ENCODE measurements around the gene BTK.
"Not testable (repeated sequence)": the region's sequence is repeated elsewhere in the genome, so short reads cannot be mapped to it uniquely, and the experiment has no call there.

The BTK gene

DNA sequence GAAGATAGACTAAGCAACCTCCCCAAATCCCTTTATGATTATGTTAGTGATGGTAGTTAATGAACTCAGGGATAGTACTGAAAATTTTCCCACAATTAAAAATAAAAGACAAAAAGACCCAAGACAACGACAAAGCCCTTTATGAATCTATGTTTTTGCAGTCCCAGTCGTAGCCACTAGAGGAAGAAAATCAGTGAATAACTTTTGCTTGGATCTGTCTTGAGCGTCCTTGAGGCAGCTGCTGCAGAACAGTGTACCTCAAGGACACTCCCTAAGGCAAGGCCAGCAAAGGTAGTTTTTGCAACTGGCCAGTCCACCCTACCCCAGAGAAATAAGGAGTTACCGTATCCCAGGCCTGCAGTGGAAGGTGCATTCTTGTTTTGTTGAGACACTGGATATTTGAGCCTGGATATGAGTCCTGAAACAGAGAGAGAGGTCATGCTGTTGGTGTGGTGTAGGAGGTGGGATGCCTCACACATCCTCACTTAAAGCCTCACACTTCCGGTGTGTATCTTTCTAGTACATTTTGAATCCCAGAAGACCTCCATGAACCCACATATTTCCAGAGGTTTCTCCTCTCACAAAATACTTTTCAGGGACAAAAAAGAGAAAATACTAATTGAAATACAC is 28.7 kb downstream of the BTK start:
- CTCF ChIA-PET: interaction anchor here (1.5 kb wide), 1 partner anchor 240 kb away, joined by 3 read pairs; no protein-coding TSS in a partner anchor
- POLR2A ChIA-PET: no interaction called here
- no peak for DNase-seq (ENCODE audit: extremely low spot score)
- TF ChIP-seq, protein P1, sequence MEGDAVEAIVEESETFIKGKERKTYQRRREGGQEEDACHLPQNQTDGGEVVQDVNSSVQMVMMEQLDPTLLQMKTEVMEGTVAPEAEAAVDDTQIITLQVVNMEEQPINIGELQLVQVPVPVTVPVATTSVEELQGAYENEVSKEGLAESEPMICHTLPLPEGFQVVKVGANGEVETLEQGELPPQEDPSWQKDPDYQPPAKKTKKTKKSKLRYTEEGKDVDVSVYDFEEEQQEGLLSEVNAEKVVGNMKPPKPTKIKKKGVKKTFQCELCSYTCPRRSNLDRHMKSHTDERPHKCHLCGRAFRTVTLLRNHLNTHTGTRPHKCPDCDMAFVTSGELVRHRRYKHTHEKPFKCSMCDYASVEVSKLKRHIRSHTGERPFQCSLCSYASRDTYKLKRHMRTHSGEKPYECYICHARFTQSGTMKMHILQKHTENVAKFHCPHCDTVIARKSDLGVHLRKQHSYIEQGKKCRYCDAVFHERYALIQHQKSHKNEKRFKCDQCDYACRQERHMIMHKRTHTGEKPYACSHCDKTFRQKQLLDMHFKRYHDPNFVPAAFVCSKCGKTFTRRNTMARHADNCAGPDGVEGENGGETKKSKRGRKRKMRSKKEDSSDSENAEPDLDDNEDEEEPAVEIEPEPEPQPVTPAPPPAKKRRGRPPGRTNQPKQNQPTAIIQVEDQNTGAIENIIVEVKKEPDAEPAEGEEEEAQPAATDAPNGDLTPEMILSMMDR (IDR thresholded peaks at IDR 0.05; ENCODE audit: control extremely low read depth, extremely low read depth, low read depth, missing control alignments): peak; percentile 12

DNA sequence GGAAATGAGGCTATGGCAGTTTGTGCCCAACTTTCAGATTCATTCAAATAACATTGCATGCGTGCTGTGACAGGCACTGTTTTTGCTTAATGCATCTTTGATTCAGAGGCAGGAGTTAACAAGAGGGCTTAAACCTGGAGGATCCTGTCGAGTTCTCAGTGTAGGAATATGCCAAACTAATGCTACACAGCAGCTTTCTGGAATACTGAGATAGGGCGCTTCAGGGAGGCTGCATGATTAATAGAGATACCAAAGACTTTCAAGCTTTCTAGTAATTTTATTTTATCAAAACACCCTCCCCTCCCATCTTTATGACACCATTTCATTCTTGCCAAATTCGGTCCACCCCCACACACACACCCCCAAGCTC is 36.8 kb downstream of the BTK start:
- TF ChIP-seq, protein P1 (IDR thresholded peaks at IDR 0.05; ENCODE audit: control extremely low read depth, extremely low read depth, low read depth, missing control alignments): no peak
- ChIA-PET CTCF (interaction anchor here (1.3 to 1.6 kb wide), 3 partner anchors 16 to 42 kb away, joined by 3 to 5 read pairs (median 4); partner anchors contain the start of genes BTK and RPL36A), POLR2A (interaction anchor here (1.0 kb wide), 1 partner anchor 35 kb away, joined by 3 read pairs; no protein-coding TSS in a partner anchor)
- no peak for DNase-seq (ENCODE audit: extremely low spot score)

DNA sequence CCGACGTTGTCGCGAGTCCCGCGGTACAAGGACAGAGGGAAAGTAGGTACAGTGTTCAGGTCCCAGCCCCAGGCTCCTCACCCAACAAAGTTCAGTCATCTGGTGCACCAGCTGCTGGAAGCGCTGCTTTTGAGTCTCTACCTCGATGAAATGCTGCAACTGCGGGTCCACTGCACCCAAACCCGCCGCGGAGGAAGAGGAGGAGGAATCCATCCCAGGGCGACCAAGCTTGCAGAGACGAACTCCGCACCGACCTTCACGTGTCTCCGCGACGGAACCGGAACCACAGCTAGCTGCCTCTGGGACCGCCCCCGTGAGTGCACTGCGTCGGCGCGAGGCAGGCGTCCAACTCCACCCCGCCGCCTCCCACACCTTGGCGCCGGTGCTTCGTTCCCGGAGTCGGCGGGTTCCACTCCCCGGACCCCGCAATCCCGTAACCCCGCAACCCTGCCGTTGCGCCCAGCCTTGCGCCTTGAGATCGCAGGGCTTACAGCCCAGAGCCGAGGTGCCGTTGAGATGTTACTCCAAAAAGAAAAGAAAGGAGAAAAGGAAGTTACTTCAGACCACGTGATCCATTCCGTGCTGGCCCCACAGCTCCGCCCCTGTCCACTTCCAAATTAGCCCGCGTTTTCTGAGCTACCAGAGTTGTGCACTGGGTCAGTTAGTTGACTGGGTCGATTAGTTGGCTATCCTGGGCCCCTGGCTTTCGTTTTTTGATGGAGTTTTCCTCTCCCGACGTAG is 37.4 kb downstream of the BTK start, which contains the start of gene TIMM8A:
Gene TIMM8A, minus strand, starts transcription at position 291 of the 741 bp plus-strand sequence. Its CDS starts 78 bp downstream, at position 213.
- DNase-seq (ENCODE audit: extremely low spot score): peak; percentile 86
- POLR2A ChIA-PET: interaction anchor here (0.6 to 1.0 kb wide), 2 partner anchors 36 to 282 kb away, joined by 3 to 6 read pairs; no protein-coding TSS in a partner anchor

DNA sequence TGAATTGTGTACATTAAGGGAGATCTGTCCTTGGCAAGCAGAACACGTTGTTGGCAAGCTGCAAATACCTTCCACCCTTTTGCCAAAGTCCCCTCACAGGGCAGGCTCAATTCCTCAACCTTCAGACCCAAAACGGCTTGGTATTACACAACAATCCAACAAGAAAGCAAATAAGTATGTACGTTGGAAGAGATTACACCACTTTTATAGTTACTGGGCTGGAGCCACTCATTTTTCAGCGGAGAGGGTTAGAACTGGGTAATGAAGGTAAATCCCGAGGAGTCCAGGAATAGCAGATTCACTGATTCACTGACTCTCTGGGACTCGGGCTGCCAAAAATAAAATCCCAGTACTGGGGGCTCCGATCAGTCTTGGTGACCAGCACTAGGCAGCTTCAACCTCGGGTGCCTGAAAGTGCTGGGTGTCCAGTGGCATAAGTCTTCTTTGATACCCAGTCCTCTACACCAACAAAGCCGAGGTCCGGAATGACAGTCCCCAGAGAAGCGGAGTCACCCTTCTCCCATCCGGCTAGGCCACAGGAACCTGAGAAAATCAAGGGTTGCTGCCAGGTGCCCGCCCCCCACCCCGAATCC is 38.0 kb downstream of the BTK start:
- ChIA-PET POLR2A (interaction anchor here (0.6 kb wide), 1 partner anchor 282 kb away, joined by 6 read pairs; no protein-coding TSS in a partner anchor), CTCF (interaction anchor here (1.3 kb wide), 1 partner anchor 38 kb away, joined by 4 read pairs; the partner anchor contains the start of gene BTK)
- TF ChIP-seq, protein P1 (IDR thresholded peaks at IDR 0.05; ENCODE audit: control extremely low read depth, extremely low read depth, low read depth, missing control alignments): no peak
- peak; percentile 29 for DNase-seq (ENCODE audit: extremely low spot score)

More for the DNA sequence above, 37.4 kb downstream of the BTK start, which contains the start of gene TIMM8A:
- TF ChIP-seq, protein P1 (IDR thresholded peaks at IDR 0.05; ENCODE audit: control extremely low read depth, extremely low read depth, low read depth, missing control alignments): no peak
- CTCF ChIA-PET: interaction anchor here (1.3 to 1.6 kb wide), 3 partner anchors 17 to 43 kb away, joined by 3 to 5 read pairs (median 4); partner anchors contain the start of genes BTK and RPL36A

- CTCF ChIA-PET: no interaction called here
- TF ChIP-seq, protein P1 (IDR thresholded peaks at IDR 0.05; ENCODE audit: control extremely low read depth, extremely low read depth, low read depth, missing control alignments): no peak
Measured at GRCh38 chrX:101337776-101338271, 48.2 kb downstream of the BTK start.

GRCh38 chrX:101334310-101334709 is 51.7 kb downstream of the BTK start:
- POLR2A ChIA-PET; CTCF ChIA-PET; DNase-seq (ENCODE audit: extremely low spot score): not testable (repeated sequence)

More at GRCh38 chrX:101337776-101338271, 48.2 kb downstream of the BTK start:
- POLR2A ChIA-PET: no interaction called here
- no peak for DNase-seq (ENCODE audit: extremely low spot score)

DNA sequence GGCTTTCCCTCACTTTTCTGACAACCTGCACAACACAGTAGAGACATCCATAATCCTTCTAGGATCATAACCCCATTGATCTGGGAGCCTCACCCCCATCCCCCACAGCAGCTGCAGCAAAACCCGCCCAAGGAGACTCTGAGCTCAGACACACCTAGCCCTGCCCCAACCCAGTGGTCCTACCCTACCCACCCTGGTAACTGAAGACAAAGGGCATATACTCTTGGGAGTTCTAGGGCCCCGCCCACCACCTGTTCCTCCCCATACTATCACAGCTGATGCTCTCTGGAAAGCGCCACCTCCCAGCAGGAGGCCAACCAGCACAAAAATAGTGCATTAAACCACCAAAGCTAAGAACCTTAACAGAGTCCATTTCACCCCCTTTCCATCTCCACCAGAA is 59.4 kb downstream of the BTK start:
- DNase-seq (ENCODE audit: extremely low spot score); POLR2A ChIA-PET; CTCF ChIA-PET: not testable (repeated sequence)

Measured in GM10248 (cell line).